Measurements from ENCODE around the gene SLC2A4. TPM values are rescaled to one million over a fixed set of nuclear protein-coding genes. Genes with fewer than 3 reads are reported as not detected.
"Not testable (repeated sequence)": the region's sequence is repeated elsewhere in the genome, so short reads cannot be mapped to it uniquely, and the experiment has no call there.

The SLC2A4 gene
- total RNA-seq: 11.7 TPM

- peak; percentile 87 for DNase-seq
Observed at GRCh38 chr17:7281074-7281952, at the start of gene SLC2A4. Gene SLC2A4 (plus strand): TSS chr17:7281718. CDS start chr17:7281935, 217 bp downstream.

- DNase-seq: no peak
Observed at GRCh38 chr17:7232114-7232513, 49.4 kb upstream of the SLC2A4 start.

GRCh38 chr17:7233701-7234082, 47.8 kb upstream of the SLC2A4 start:
- DNase-seq: no peak

GRCh38 chr17:7234083-7234951, 47.2 kb upstream of the SLC2A4 start, which contains the start of gene DVL2:
Gene DVL2 (minus strand): TSS chr17:7234517. CDS start chr17:7234262, 255 bp downstream.
- peak; percentile 95 for DNase-seq

GRCh38 chr17:7235693-7236665, 45.5 kb upstream of the SLC2A4 start:
- DNase-seq: no peak

- DNase-seq: no peak
Observed at GRCh38 chr17:7236808-7237207, 44.7 kb upstream of the SLC2A4 start.

- no peak for DNase-seq
Observed at GRCh38 chr17:7237266-7237760, 44.2 kb upstream of the SLC2A4 start.

GRCh38 chr17:7237761-7238419, 43.6 kb upstream of the SLC2A4 start:
- peak; percentile 31 for DNase-seq

GRCh38 chr17:7238420-7239090, 43.0 kb upstream of the SLC2A4 start:
- DNase-seq: no peak

- peak; percentile 99 for DNase-seq
Observed at GRCh38 chr17:7239091-7240027, 42.2 kb upstream of the SLC2A4 start, which contains the start of gene PHF23. Gene PHF23 (minus strand): TSS chr17:7239457. CDS start chr17:7239279, 178 bp downstream.

GRCh38 chr17:7240375-7240774, 41.1 kb upstream of the SLC2A4 start:
- no peak for DNase-seq

GRCh38 chr17:7241090-7241733, 40.3 kb upstream of the SLC2A4 start:
- no peak for DNase-seq

- peak; percentile 98 for DNase-seq
Observed at GRCh38 chr17:7241783-7242716, 39.5 kb upstream of the SLC2A4 start, which contains the start of gene GABARAP. Gene GABARAP (minus strand): TSS chr17:7242449. CDS start chr17:7242330, 119 bp downstream.

GRCh38 chr17:7242717-7243452, 38.6 kb upstream of the SLC2A4 start:
- DNase-seq: peak; percentile 98

GRCh38 chr17:7243453-7243729, 38.1 kb upstream of the SLC2A4 start:
- no peak for DNase-seq

GRCh38 chr17:7243838-7244237, 37.7 kb upstream of the SLC2A4 start:
- DNase-seq: not testable (repeated sequence)

GRCh38 chr17:7246779-7247178, 34.7 kb upstream of the SLC2A4 start:
- no peak for DNase-seq
